MCF 10A (cell line): Measurements from ENCODE around the gene ADAMTS2. TPM values are rescaled to one million over a fixed set of nuclear protein-coding genes. Genes with fewer than 3 reads are reported as not detected.

Experiments
- BruUV-seq: library from RNA; stranded (reverse); fragments of 400-500 nt; replicated peaks from 2 replicates; lab custom pipeline; 2021; lab: Mats Ljungman, UMichigan
- CTCF ChIA-PET: fragments of 300-600 bp; sonication (Branson Sonifier 250); formaldehyde crosslinking; extraction: SDS; loops from one replicate; lab custom pipeline; 2021; ENCODE audit warnings: antibody characterized with exemption, inconsistent platforms; lab: Yijun Ruan, JAX
- POLR2A ChIA-PET: fragments of 300-600, 350-650 bp; sonication (Branson Sonifier 250); formaldehyde crosslinking; extraction: SDS; loops from one replicate; lab custom pipeline; 2020; ENCODE audit warnings: antibody characterized with exemption, inconsistent platforms; lab: Yijun Ruan, JAX
- DNase-seq: peaks from one replicate; pipeline ENCODE4 v3.0.0-alpha.2; 2018; ENCODE audit not compliant: unreplicated experiment
- H3K27ac Mint-ChIP-seq: one replicate; pipeline ENCODE4 v1.8.0; 2022; ENCODE audit warnings: mild to moderate bottlenecking, low read depth, mixed read lengths; ENCODE audit not compliant: unreplicated experiment
- H3K27me3 Mint-ChIP-seq: one replicate; pipeline ENCODE4 v1.8.0; 2022; ENCODE audit warnings: mixed read lengths; ENCODE audit not compliant: insufficient read depth, unreplicated experiment
- H3K36me3 Mint-ChIP-seq: one replicate; pipeline ENCODE4 v1.8.0; 2022; ENCODE audit warnings: mild to moderate bottlenecking, moderate library complexity, mixed read lengths; ENCODE audit not compliant: insufficient read depth, unreplicated experiment
- H3K4me1 Mint-ChIP-seq: one replicate; pipeline ENCODE4 v1.8.0; 2022; ENCODE audit warnings: mixed read lengths; ENCODE audit not compliant: insufficient read depth, unreplicated experiment
- H3K4me3 Mint-ChIP-seq: one replicate; pipeline ENCODE4 v1.8.0; 2022; ENCODE audit warnings: mild to moderate bottlenecking, moderate library complexity, mixed read lengths; ENCODE audit not compliant: unreplicated experiment
- H3K9me3 Mint-ChIP-seq: one replicate; pipeline ENCODE4 v1.8.0; 2022; ENCODE audit warnings: mixed read lengths; ENCODE audit not compliant: unreplicated experiment
- CTCF ChIP-seq: fragments of 200-600 bp; IDR thresholded peaks from one replicate; pipeline ENCODE4 v1.8.0; 2022; ENCODE audit warnings: antibody characterized with exemption, mild to moderate bottlenecking; ENCODE audit not compliant: unreplicated experiment
- intact Hi-C: fragments of 100-400 bp; cut with micrococcal nuclease; formaldehyde crosslinking; loops from 2 replicates; pipeline ENCODE4 v1.14.1; 2022
- total RNA-seq: library from RNA; stranded (reverse); gene quantifications from 2 replicates; pipeline ENCODE4 v1.2.3, GENCODE V29; 2022

The ADAMTS2 gene
- total RNA-seq, 1 experiment from 2014 or later: not detected

DNA sequence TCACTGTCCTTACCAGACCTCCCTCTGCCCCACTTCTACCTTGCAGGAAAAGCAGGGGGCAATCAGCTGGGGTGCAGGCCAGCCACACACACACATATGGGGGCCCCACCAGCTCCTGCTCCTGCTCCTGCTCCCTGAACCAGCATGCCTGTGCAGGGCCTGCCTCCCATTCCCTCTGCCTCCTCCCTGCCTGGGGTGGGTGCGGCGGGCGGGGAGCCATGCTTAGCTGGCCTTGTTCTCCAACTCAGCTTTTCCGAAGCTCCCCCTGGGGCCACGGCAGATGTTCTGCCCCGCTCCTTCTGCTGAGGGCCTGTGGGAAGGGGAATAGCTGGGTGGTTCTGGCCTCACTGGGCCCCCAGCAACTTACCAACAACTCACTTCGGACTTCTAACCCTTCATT is 195.2 kb downstream of the ADAMTS2 start:
- H3K27me3 Mint-ChIP-seq: no peaks in the 10 kb centered on the region
- BruUV-seq: no TSS peak
- H3K4me3 Mint-ChIP-seq: no peak overlapping the region
- no peak for DNase-seq
- ChIA-PET CTCF (no interaction called here), POLR2A (no interaction called here)
- peaks cover 20% of the 10 kb centered on the region for H3K9me3 Mint-ChIP-seq
- TF ChIP-seq CTCF: no peak
- H3K4me1 Mint-ChIP-seq: peaks cover 5% of the 10 kb centered on the region
- H3K27ac Mint-ChIP-seq: no peak overlapping the region
- H3K36me3 Mint-ChIP-seq: no peaks in the 10 kb centered on the region
- intact Hi-C loops: no loop called here

DNA sequence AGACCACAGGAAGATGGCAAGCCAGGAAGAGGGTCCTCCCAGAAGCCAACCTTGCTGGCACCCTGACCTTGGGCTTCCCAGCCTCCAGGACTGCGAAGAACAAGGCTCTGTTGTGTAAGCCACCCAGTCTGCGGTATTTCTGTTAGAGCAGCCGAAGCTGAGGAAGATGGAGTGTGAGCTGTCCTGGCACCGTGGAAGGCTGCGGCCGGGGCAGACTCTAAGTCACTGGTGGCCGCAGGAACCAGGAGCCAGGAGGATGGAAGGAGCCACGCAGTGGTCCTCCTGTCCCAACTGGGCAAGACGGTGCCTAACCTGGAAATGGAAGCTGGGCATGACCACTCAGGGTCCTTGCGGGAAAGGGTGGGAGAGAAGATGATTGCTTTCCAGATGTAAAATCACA is 196.0 kb downstream of the ADAMTS2 start:
- CTCF ChIA-PET: no interaction called here
- BruUV-seq: no TSS peak
- peaks cover 5% of the 10 kb centered on the region for H3K4me1 Mint-ChIP-seq
- POLR2A ChIA-PET: no interaction called here
- TF ChIP-seq CTCF: no peak
- DNase-seq: no peak
- no peak overlapping the region for H3K4me3 Mint-ChIP-seq
- no peak overlapping the region for H3K27ac Mint-ChIP-seq
- H3K9me3 Mint-ChIP-seq: peaks cover 20% of the 10 kb centered on the region
- H3K27me3 Mint-ChIP-seq: no peaks in the 10 kb centered on the region
- no peaks in the 10 kb centered on the region for H3K36me3 Mint-ChIP-seq
- intact Hi-C loops: no loop called here

- peaks cover 20% of the 10 kb centered on the region for H3K9me3 Mint-ChIP-seq
- ChIA-PET POLR2A (no interaction called here), CTCF (no interaction called here)
- no peak overlapping the region for H3K4me3 Mint-ChIP-seq
- intact Hi-C loops: no loop called here
- H3K4me1 Mint-ChIP-seq: peaks cover 5% of the 10 kb centered on the region
- H3K27me3 Mint-ChIP-seq: no peaks in the 10 kb centered on the region
- H3K27ac Mint-ChIP-seq: no peak overlapping the region
- no TSS peak for BruUV-seq
- no peak for TF ChIP-seq CTCF
- H3K36me3 Mint-ChIP-seq: no peaks in the 10 kb centered on the region
- no peak for DNase-seq
Observed at GRCh38 chr5:179148703-179149170, 196.5 kb downstream of the ADAMTS2 start.

DNA sequence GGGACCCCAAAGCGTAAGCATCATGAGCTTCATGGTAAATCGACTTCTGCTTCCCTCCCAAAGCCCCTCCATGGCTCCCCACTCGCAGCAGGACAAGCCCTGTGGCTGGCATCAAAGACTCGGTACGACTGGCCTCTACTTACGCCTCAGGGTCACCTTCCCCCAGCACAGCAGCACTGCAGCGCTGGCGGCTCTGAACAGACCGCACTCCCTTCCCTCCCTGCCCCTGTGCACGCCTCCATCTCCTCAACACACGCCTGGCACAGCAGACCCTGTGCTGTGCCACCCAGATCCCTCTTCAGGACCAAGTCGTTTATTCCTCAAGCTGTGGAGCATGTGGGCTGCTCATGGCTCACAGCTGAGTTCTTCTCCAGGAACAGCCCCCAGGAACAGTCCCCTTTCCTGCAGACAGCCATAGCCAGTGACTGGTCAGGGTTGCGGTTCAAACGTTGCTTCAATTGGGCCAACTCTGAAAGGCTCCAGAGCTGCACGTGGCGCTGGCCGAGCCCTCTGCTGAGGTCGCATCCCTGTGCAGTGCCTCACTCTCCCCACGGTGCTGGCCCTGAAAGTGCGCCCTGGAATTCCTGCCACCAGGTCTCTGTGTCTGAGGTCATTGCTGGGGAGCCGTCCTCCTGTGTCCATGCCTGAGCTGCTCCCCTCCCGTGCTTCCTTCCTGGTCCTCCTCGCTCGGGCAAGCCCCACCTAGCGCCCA is 197.1 kb downstream of the ADAMTS2 start:
- H3K4me3 Mint-ChIP-seq: no peak overlapping the region
- H3K4me1 Mint-ChIP-seq: peaks cover 5% of the 10 kb centered on the region
- TF ChIP-seq CTCF: no peak
- CTCF ChIA-PET: interaction anchor here (1.2 kb wide), 1 partner anchor 9 kb away, joined by 3 read pairs; no protein-coding TSS in a partner anchor
- POLR2A ChIA-PET: no interaction called here
- H3K36me3 Mint-ChIP-seq: no peaks in the 10 kb centered on the region
- no peak for DNase-seq
- no TSS peak for BruUV-seq
- H3K9me3 Mint-ChIP-seq: peaks cover 20% of the 10 kb centered on the region
- intact Hi-C loops: no loop called here
- no peaks in the 10 kb centered on the region for H3K27me3 Mint-ChIP-seq
- H3K27ac Mint-ChIP-seq: no peak overlapping the region
